ENCODE data around the gene GRIA1. TPM values are rescaled to one million over a fixed set of nuclear protein-coding genes. Genes with fewer than 3 reads are reported as not detected.

Gene GRIA1
- total and polyA plus RNA-seq, 2 of the 4 experiments (the other 2 are of a cell fraction), result 0.48 to 1.3 TPM

GRCh38 chr5:153690236-153690635 is 199.8 kb downstream of the GRIA1 start:
- H3K9me3 ChIP-seq (ENCODE audit: control insufficient read depth, insufficient read depth, low read length), result no peaks in the 10 kb centered on the region
- no peak overlapping the region for H2AFZ ChIP-seq (replicated peaks; ENCODE audit: low read length, poor library complexity)
- no peaks in the 10 kb centered on the region for H3K4me1 ChIP-seq (ENCODE audit: control insufficient read depth, insufficient read depth, low read length)
- H2AK9ac ChIP-seq (replicated peaks; ENCODE audit: low read depth, low read length, poor library complexity), result no peak overlapping the region
- H4K8ac ChIP-seq (ENCODE audit: low read depth in 2 of 2, low read length in 2 of 2), result no peak overlapping the region
- H2BK120ac ChIP-seq (ENCODE audit: low read depth, low read length), result no peak overlapping the region
- H2BK20ac ChIP-seq (ENCODE audit: low read depth, low read length), result no peak overlapping the region
- H3K9me1 ChIP-seq (ENCODE audit: insufficient read depth, low read length), result no peaks in the 10 kb centered on the region
- WGBS, 2 experiments (ENCODE audit: extremely low coverage in 2 of 2, insufficient read length in 1 of 2), result no CpG with 5 or more reads among the region's 3 CpGs
- no peak overlapping the region for H3K23ac ChIP-seq (ENCODE audit: low read depth, low read length)
- no peak overlapping the region for H2BK15ac ChIP-seq (ENCODE audit: low read depth, low read length)
- no peak overlapping the region for H4K5ac ChIP-seq (ENCODE audit: low read depth, low read length)
- H4K20me1 ChIP-seq (ENCODE audit: insufficient read depth, low read length), result no peaks in the 10 kb centered on the region
- no peaks in the 10 kb centered on the region for H3K36me3 ChIP-seq (ENCODE audit: control insufficient read depth, insufficient read depth, low read length)
- H4K91ac ChIP-seq (ENCODE audit: insufficient read depth, low read depth, low read length), result no peak overlapping the region
- POLR2A ChIA-PET (ENCODE audit: unreplicated experiment), result no interaction called here
- H3K18ac ChIP-seq (ENCODE audit: low read depth, low read length), result no peak overlapping the region
- TF ChIP-seq BHLHE40 (IDR thresholded peaks at IDR 0.05; ENCODE audit: low read depth, low read length), result no peak
- TF ChIP-seq, protein P1, sequence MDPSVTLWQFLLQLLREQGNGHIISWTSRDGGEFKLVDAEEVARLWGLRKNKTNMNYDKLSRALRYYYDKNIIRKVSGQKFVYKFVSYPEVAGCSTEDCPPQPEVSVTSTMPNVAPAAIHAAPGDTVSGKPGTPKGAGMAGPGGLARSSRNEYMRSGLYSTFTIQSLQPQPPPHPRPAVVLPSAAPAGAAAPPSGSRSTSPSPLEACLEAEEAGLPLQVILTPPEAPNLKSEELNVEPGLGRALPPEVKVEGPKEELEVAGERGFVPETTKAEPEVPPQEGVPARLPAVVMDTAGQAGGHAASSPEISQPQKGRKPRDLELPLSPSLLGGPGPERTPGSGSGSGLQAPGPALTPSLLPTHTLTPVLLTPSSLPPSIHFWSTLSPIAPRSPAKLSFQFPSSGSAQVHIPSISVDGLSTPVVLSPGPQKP (IDR thresholded peaks at IDR 0.05; ENCODE audit: borderline replicate concordance, low read depth, low read length), result no peak
- TF ChIP-seq, protein P2, sequence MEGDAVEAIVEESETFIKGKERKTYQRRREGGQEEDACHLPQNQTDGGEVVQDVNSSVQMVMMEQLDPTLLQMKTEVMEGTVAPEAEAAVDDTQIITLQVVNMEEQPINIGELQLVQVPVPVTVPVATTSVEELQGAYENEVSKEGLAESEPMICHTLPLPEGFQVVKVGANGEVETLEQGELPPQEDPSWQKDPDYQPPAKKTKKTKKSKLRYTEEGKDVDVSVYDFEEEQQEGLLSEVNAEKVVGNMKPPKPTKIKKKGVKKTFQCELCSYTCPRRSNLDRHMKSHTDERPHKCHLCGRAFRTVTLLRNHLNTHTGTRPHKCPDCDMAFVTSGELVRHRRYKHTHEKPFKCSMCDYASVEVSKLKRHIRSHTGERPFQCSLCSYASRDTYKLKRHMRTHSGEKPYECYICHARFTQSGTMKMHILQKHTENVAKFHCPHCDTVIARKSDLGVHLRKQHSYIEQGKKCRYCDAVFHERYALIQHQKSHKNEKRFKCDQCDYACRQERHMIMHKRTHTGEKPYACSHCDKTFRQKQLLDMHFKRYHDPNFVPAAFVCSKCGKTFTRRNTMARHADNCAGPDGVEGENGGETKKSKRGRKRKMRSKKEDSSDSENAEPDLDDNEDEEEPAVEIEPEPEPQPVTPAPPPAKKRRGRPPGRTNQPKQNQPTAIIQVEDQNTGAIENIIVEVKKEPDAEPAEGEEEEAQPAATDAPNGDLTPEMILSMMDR (conservative IDR thresholded peaks at IDR 0.05; ENCODE audit: low read depth, low read length), result no peak
- TF ChIP-seq MAFK (IDR thresholded peaks at IDR 0.05; ENCODE audit: low read depth, low read length), result no peak
- no peak for TF ChIP-seq NFE2L2 (IDR thresholded peaks at IDR 0.05; ENCODE audit: low read depth, low read length)
- H3K4me3 ChIP-seq (ENCODE audit: insufficient read depth, low read depth, low read length), result no peak overlapping the region
- H2BK5ac ChIP-seq (ENCODE audit: low read depth, low read length, poor library complexity, severe bottlenecking), result no peak overlapping the region
- no peak overlapping the region for H3K4ac ChIP-seq (ENCODE audit: low read depth, low read length)
- CTCF ChIA-PET, result interaction anchor here (0.8 kb wide), 1 partner anchor 10 kb away, joined by 3 read pairs; no protein-coding TSS in a partner anchor
- H3K79me1 ChIP-seq (ENCODE audit: low read depth in 1 of 2, low read length in 2 of 2), result no peaks in the 10 kb centered on the region
- no peak overlapping the region for H3K56ac ChIP-seq (ENCODE audit: extremely low read depth, insufficient read depth, low read length)
- in situ Hi-C loops (cut with MboI; ENCODE audit: low sequenced_read_pairs) (no loop called here), intact Hi-C loops (cut with micrococcal nuclease) (no loop called here), dilution Hi-C loops (cut with HindIII; ENCODE audit: low sequenced_read_pairs, unreplicated experiment) (no loop called here)
- H3K27ac ChIP-seq (ENCODE audit: insufficient read depth, low read length), result no peak overlapping the region
- no TSS peak for BruUV-seq (replicated peaks)
- no peaks in the 10 kb centered on the region; the same call in 1 of the 2 replicates for H3K27me3 ChIP-seq (ENCODE audit: control insufficient read depth, insufficient read depth, low read length)
- no peak for ATAC-seq (ENCODE audit: low read depth)
- no peak overlapping the region for H3K4me2 ChIP-seq (ENCODE audit: low read depth, low read length)
- no peak overlapping the region for H2AK5ac ChIP-seq (ENCODE audit: low read depth, low read length)
- H3K14ac ChIP-seq (replicated peaks; ENCODE audit: low read depth, low read length), result no peak overlapping the region
- H3K9ac ChIP-seq (ENCODE audit: low read depth, low read length), result no peak overlapping the region
- DNase-seq, result no peak
